Endothelial cell of umbilical vein (primary cell): ENCODE measurements around the gene IFRD2. TPM values are rescaled to one million over a fixed set of nuclear protein-coding genes. Genes with fewer than 3 reads are reported as not detected.

Experiments used
- BruUV-seq: library from RNA; stranded (reverse); fragments of 400-500 nt; replicated peaks from 2 replicates; lab custom pipeline; 2021; lab: Mats Ljungman, UMichigan
- CTCF ChIA-PET: fragments of 300-600, 350-600 bp; sonication (Branson Sonifier 250); formaldehyde crosslinking; loops from one replicate; lab custom pipeline; 2021; ENCODE audit warnings: antibody characterized with exemption, inconsistent platforms; lab: Charles Lee
- POLR2A ChIA-PET: fragments of 300-600, 350-600 bp; sonication (Branson Sonifier 250); formaldehyde crosslinking; loops from one replicate; lab custom pipeline; 2021; ENCODE audit warnings: antibody characterized with exemption, inconsistent platforms; lab: Charles Lee
- DNase-seq: peaks from one replicate; pipeline ENCODE4 v3.0.0-alpha.2; 2011; ENCODE audit warnings: low read depth, low spot score
- FAIRE-seq: peaks from 2 replicates; lab custom pipeline; 2011; peaks lifted over from hg19 to GRCh38; lab: Jason Lieb, UNC
- H2AFZ ChIP-seq: 2 replicates; pipeline ENCODE4 v1.6.0; 2012; ENCODE audit warnings: low read depth, low read length, control low read depth, inconsistent platforms
- H3K27ac ChIP-seq: 2 replicates; pipeline ENCODE4 v1.5.1; 2011; ENCODE audit warnings: low read depth, mild to moderate bottlenecking, control low read depth, low read length, moderate library complexity; ENCODE audit not compliant: insufficient read depth
- H3K27me3 ChIP-seq, 2 experiments: 2 replicates each; pipeline versions ENCODE4 v1.6.0 to v1.6.1; 2011; ENCODE audit warnings: low read length in 2 of 2, mixed read lengths in 1 of 2; ENCODE audit not compliant: control insufficient read depth in 2 of 2, insufficient read depth in 2 of 2
- H3K36me3 ChIP-seq, 2 experiments: 2 replicates in 1 of 2; 3 replicates in 1 of 2; pipeline ENCODE4 v1.5.1; 2011; ENCODE audit warnings: low read length in 2 of 2, mild to moderate bottlenecking in 1 of 2, moderate library complexity in 1 of 2; ENCODE audit not compliant: control insufficient read depth in 2 of 2, insufficient read depth in 2 of 2; ENCODE audit errors: extremely low read depth in 1 of 2
- H3K4me1 ChIP-seq: 3 replicates; pipeline ENCODE4 v1.5.1; 2011; ENCODE audit warnings: mild to moderate bottlenecking, low read length; ENCODE audit not compliant: control insufficient read depth, insufficient read depth; ENCODE audit errors: extremely low read depth
- H3K4me2 ChIP-seq: 2 replicates; pipeline ENCODE4 v1.6.1; 2011; ENCODE audit warnings: low read length, control low read depth, mixed read lengths; ENCODE audit not compliant: insufficient read depth
- H3K4me3 ChIP-seq, 3 experiments: fragments of 200-600 bp in 1 of 3; sonication (generic), shearing (Covaris generic) in 1 of 3; replicated peaks in 1 of 3; 2 replicates each; pipeline ENCODE4 v1.5.1; 2011 to 2016; ENCODE audit warnings: control low read depth in 3 of 3, low read length in 3 of 3, mild to moderate bottlenecking in 2 of 3, inconsistent platforms in 1 of 3, low read depth in 1 of 3, moderate library complexity in 1 of 3; ENCODE audit not compliant: insufficient read depth in 1 of 3
- H3K79me2 ChIP-seq: 2 replicates; pipeline ENCODE4 v1.6.0; 2012; ENCODE audit warnings: low read length, inconsistent platforms; ENCODE audit not compliant: control insufficient read depth, insufficient read depth
- H3K9ac ChIP-seq: replicated peaks from 2 replicates; pipeline ENCODE3; 2011; ENCODE audit warnings: low read length, control low read depth; ENCODE audit not compliant: insufficient read depth; ENCODE audit errors: extremely low read depth
- H3K9me1 ChIP-seq: replicated peaks from 3 replicates; pipeline ENCODE4 v1.6.0; 2011; ENCODE audit warnings: mild to moderate bottlenecking, low read length; ENCODE audit not compliant: control insufficient read depth, insufficient read depth; ENCODE audit errors: extremely low read depth
- H3K9me3 ChIP-seq: replicated peaks from 2 replicates; pipeline ENCODE4 v1.5.1; 2012; ENCODE audit warnings: low read length, inconsistent platforms; ENCODE audit not compliant: control insufficient read depth, insufficient read depth
- H4K20me1 ChIP-seq: replicated peaks from 2 replicates; pipeline ENCODE3; 2011; ENCODE audit warnings: mild to moderate bottlenecking, low read length; ENCODE audit not compliant: control insufficient read depth, insufficient read depth; ENCODE audit errors: extremely low read depth
- FOS ChIP-seq: IDR thresholded peaks from 2 replicates; pipeline ENCODE4 v1.6.1; 2011; ENCODE audit warnings: mild to moderate bottlenecking, low read length, moderate library complexity, borderline replicate concordance; ENCODE audit not compliant: insufficient read depth
- GATA2 ChIP-seq: IDR thresholded peaks from 2 replicates; pipeline ENCODE4 v1.7.0; 2011; ENCODE audit warnings: low read depth, mild to moderate bottlenecking, moderate library complexity, mixed read lengths, low read length; ENCODE audit not compliant: insufficient read length, insufficient read depth
- MAX ChIP-seq: IDR thresholded peaks from 2 replicates; pipeline ENCODE4 v1.6.1; 2011; ENCODE audit not compliant: insufficient read depth, insufficient read length
- POLR2AphosphoS5 ChIP-seq: IDR thresholded peaks from 2 replicates; pipeline ENCODE4 v1.6.1; 2012; ENCODE audit warnings: low read depth, mild to moderate bottlenecking, control low read depth, low read length, moderate library complexity; ENCODE audit not compliant: insufficient read depth
- dilution Hi-C: fragments of 300-500 bp; cut with MboI; formaldehyde crosslinking; loops from one replicate; pipeline ENCODE4 v1.15.0; 2019; ENCODE audit warnings: low sequenced_read_pairs; ENCODE audit not compliant: extremely low pct_ligation_motif_present
- intact Hi-C: fragments of 100-400 bp; cut with micrococcal nuclease; formaldehyde crosslinking; loops from one replicate; pipeline ENCODE4 v1.10.0; 2022
- polyA plus RNA-seq, 4 experiments: library from polyadenylated mRNA; depleted of rRNA in 3 of 4; stranded (reverse) in 3 of 4; unstranded in 1 of 4; fragments of >200 nt; gene quantifications; 2 replicates each; pipeline versions ENCODE4 v1.2.1 to v1.2.3, GENCODE V29; 2011 to 2012; ENCODE audit warnings: missing spikeins in 1 of 4
- total RNA-seq: library from RNA; stranded (reverse); gene quantifications from 2 replicates; pipeline ENCODE4 v1.2.3, GENCODE V29; 2021
- TF ChIP-seq, protein P1 (sequence below), 2 donors: IDR thresholded peaks; 1 replicate in 1 of 2; 2 replicates in 1 of 2; pipeline ENCODE4 v1.5.1; 2011; ENCODE audit warnings: low read length in 2 of 2, mild to moderate bottlenecking in 2 of 2, moderate library complexity in 2 of 2, control low read depth in 1 of 2, inconsistent platforms in 1 of 2, low read depth in 1 of 2; ENCODE audit not compliant: insufficient read depth in 1 of 2; ENCODE audit errors: extremely low read depth in 1 of 2

The IFRD2 gene
- total and polyA plus RNA-seq, 2 donors (not counting 3 experiments of a cell fraction or from before 2014, with no cell fraction given), result 99.4 to 111 TPM

GRCh38 chr3:50256978-50257890 lies 35.0 kb downstream of the IFRD2 start:
- ChIA-PET CTCF (interaction anchor here (0.9 to 8.6 kb wide), 6 partner anchors 9 to 29 kb away, joined by 4 to 98 read pairs (median 11); partner anchors contain the start of gene GNAI2), POLR2A (interaction anchor here (1.2 kb wide), 1 partner anchor 10 kb away, joined by 3 read pairs; no protein-coding TSS in a partner anchor)
- Histone ChIP-seq H3K27me3 (no peaks in the 10 kb centered on the region), H3K79me2 (peaks cover 37% of the 10 kb centered on the region), H3K27ac (peak overlapping the region; percentile 19), H3K4me3 (no peak overlapping the region), H3K9me3 (no peaks in the 10 kb centered on the region), H3K9ac (no peak overlapping the region), H2AFZ (no peak overlapping the region), H3K36me3 (peaks cover 14 to 50% of the 10 kb centered on the region in 2 experiments), H3K9me1 (no peaks in the 10 kb centered on the region), H3K4me2 (no peak overlapping the region), H3K4me1 (peaks cover 53% of the 10 kb centered on the region), H4K20me1 (no peaks in the 10 kb centered on the region)
- TSS peak; percentile 1 for BruUV-seq
- DNase-seq, result peak; percentile 66
- dilution Hi-C loops (no loop called here), intact Hi-C loops (no loop called here)
- FAIRE-seq, result peak; percentile 72
- TF ChIP-seq GATA2, result no peak
- TF ChIP-seq, protein P1, sequence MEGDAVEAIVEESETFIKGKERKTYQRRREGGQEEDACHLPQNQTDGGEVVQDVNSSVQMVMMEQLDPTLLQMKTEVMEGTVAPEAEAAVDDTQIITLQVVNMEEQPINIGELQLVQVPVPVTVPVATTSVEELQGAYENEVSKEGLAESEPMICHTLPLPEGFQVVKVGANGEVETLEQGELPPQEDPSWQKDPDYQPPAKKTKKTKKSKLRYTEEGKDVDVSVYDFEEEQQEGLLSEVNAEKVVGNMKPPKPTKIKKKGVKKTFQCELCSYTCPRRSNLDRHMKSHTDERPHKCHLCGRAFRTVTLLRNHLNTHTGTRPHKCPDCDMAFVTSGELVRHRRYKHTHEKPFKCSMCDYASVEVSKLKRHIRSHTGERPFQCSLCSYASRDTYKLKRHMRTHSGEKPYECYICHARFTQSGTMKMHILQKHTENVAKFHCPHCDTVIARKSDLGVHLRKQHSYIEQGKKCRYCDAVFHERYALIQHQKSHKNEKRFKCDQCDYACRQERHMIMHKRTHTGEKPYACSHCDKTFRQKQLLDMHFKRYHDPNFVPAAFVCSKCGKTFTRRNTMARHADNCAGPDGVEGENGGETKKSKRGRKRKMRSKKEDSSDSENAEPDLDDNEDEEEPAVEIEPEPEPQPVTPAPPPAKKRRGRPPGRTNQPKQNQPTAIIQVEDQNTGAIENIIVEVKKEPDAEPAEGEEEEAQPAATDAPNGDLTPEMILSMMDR (IDR thresholded peaks at IDR 0.05; ENCODE audit: extremely low read depth in 1 of 2, insufficient read depth in 1 of 2, low read depth in 1 of 2, low read length in 2 of 2), result peak; percentile 50 to 73
- no peak for TF ChIP-seq FOS
- TF ChIP-seq MAX, result no peak
- TF ChIP-seq POLR2AphosphoS5, result no peak
